ENCODE measurements around the gene CBARP.
A peak's percentile ranks its signal among the peaks of the same experiment; 100 is the strongest.
"Not testable (repeated sequence)": the region's sequence is repeated elsewhere in the genome, so short reads cannot be mapped to it uniquely, and the experiment has no call there.

The CBARP gene

GRCh38 chr19:1249990-1250436 lies 12.2 kb upstream of the CBARP start:
- DNase-seq (ENCODE audit: low read depth): no peak
- H3K4me3 ChIP-seq (ENCODE audit: low read depth, low read length): peak overlapping the region; percentile 80
- no peak for TF ChIP-seq CTCF (IDR thresholded peaks at IDR 0.05; ENCODE audit: low read depth, low read length, missing control alignments)

- no peak for TF ChIP-seq CTCF (IDR thresholded peaks at IDR 0.05; ENCODE audit: low read depth, low read length, missing control alignments)
- peak overlapping the region; percentile 80 for H3K4me3 ChIP-seq (ENCODE audit: low read depth, low read length)
- no peak for DNase-seq (ENCODE audit: low read depth)
Measured at GRCh38 chr19:1249298-1249989, 11.6 kb upstream of the CBARP start.

- TF ChIP-seq CTCF (IDR thresholded peaks at IDR 0.05; ENCODE audit: low read depth, low read length, missing control alignments): peak; percentile 74
Measured at GRCh38 chr19:1248786-1249297, 11.0 kb upstream of the CBARP start.

GRCh38 chr19:1248139-1248785 lies 10.5 kb upstream of the CBARP start, which contains the start of gene MIDN:
Gene MIDN, plus strand, starts transcription at chr19:1248583. Its CDS starts 1,714 bp downstream, at chr19:1250297.
- TF ChIP-seq CTCF (IDR thresholded peaks at IDR 0.05; ENCODE audit: low read depth, low read length, missing control alignments): peak; percentile 51
- DNase-seq (ENCODE audit: low read depth): no peak
- H3K4me3 ChIP-seq (ENCODE audit: low read depth, low read length): peak within 1 kb of the TSS; percentile 75

More at GRCh38 chr19:1248786-1249297, 11.0 kb upstream of the CBARP start:
- peak overlapping the region; percentile 75 for H3K4me3 ChIP-seq (ENCODE audit: low read depth, low read length)
- DNase-seq (ENCODE audit: low read depth): no peak

GRCh38 chr19:1247748-1248138 lies 9.9 kb upstream of the CBARP start:
- peak overlapping the region; percentile 75; the same call in 1 of the 2 replicates for H3K4me3 ChIP-seq (ENCODE audit: low read depth, low read length)
- DNase-seq (ENCODE audit: low read depth): no peak
- TF ChIP-seq CTCF (IDR thresholded peaks at IDR 0.05; ENCODE audit: low read depth, low read length, missing control alignments): no peak

- not testable (repeated sequence) for H3K4me3 ChIP-seq (ENCODE audit: low read depth, low read length); DNase-seq (ENCODE audit: low read depth)
Measured at GRCh38 chr19:1246265-1247087, 8.7 kb upstream of the CBARP start.
